Measurements from ENCODE around the gene SLC7A8.

- TF ChIP-seq CTCF (conservative IDR thresholded peaks at IDR 0.05 in 1 of 2, IDR thresholded peaks at IDR 0.05 in 1 of 2; ENCODE audit: extremely low read depth in 1 of 2, insufficient read depth in 1 of 2, low read depth in 1 of 2, low read length in 2 of 2) (peak; percentile 85 to 86), EZH2 (IDR thresholded peaks at IDR 0.05; ENCODE audit: borderline replicate concordance, low read length) (no peak)
Observed at GRCh38 chr14:23186913-23187654, 3.6 kb upstream of the SLC7A8 start.
